Testis (tissue), 3 donors: ENCODE data around the gene MYO5B. TPM values are rescaled to one million over a fixed set of nuclear protein-coding genes. Genes with fewer than 3 reads are reported as not detected.
"Not testable (repeated sequence)": the region's sequence is repeated elsewhere in the genome, so short reads cannot be mapped to it uniquely, and the experiment has no call there.

Experiments used
- DNase-seq: peaks from one replicate; pipeline ENCODE4 v3.0.0-alpha.2; 2019
- H3K27ac ChIP-seq, 2 donors: fragments of 200-600 bp; sonication (generic); one replicate each; pipeline ENCODE4 v1.5.1; 2019
- H3K27me3 ChIP-seq: fragments of 200-600 bp; sonication (generic); one replicate; pipeline ENCODE4 v1.5.1; 2019
- H3K36me3 ChIP-seq: fragments of 200-600 bp; sonication (generic); one replicate; pipeline ENCODE4 v1.5.1; 2017; ENCODE audit warnings: low read depth; ENCODE audit errors: missing control alignments
- H3K4me1 ChIP-seq: fragments of 200-600 bp; sonication (generic); one replicate; pipeline ENCODE4 v1.5.1; 2019
- H3K4me3 ChIP-seq, 2 donors: fragments of 200-600 bp; sonication (generic); one replicate each; pipeline ENCODE4 v1.5.1; 2017 to 2019
- H3K9me3 ChIP-seq: fragments of 200-600 bp; sonication (generic); one replicate; pipeline ENCODE4 v1.5.1; 2017
- CTCF ChIP-seq, 3 experiments: fragments of 450-650 bp in 2 of 3; fragments of 200-600 bp in 1 of 3; sonication (generic) in 1 of 3; IDR thresholded peaks; one replicate each; pipeline ENCODE4 v1.5.1; 2016 to 2019; ENCODE audit warnings: antibody characterized with exemption in 3 of 3, mild to moderate bottlenecking in 2 of 3, moderate library complexity in 1 of 3
- POLR2A ChIP-seq: fragments of 450-650 bp; IDR thresholded peaks from one replicate; pipeline ENCODE4 v1.6.1; 2017; ENCODE audit warnings: antibody characterized with exemption, mild to moderate bottlenecking, moderate library complexity
- WGBS, 2 donors: methylation state at CpG; one replicate each; pipeline ENCODE4 v1.1.5; 2018; 5-methylcytosine and 5-hydroxymethylcytosine counted together
- intact Hi-C: fragments of 100-400 bp; cut with DNase I; formaldehyde crosslinking; loops from one replicate; pipeline ENCODE4 v1.15.1; 2023; ENCODE audit warnings: low total_unique reads
- polyA plus RNA-seq: library from polyadenylated mRNA; stranded (reverse); fragments of 350-450 nt; fragmentation: Illumina TruSeq; extraction: RNeasy Lipid Tissue Mini Kit (QIAGEN cat#74804); gene quantifications from one replicate; pipeline ENCODE4 v1.2.3, GENCODE V29; 2014; ENCODE audit warnings: low read depth, low replicate concordance; ENCODE audit not compliant: insufficient read depth
- total RNA-seq, 2 donors: library from RNA; depleted of rRNA; stranded (reverse); fragments of >200 nt; gene quantifications; one replicate each; pipeline ENCODE4 v1.2.3, GENCODE V29; 2016

Gene MYO5B
- total and polyA plus RNA-seq, 3 donors from 2014 or later = 24.8 to 31.8 (median 26.1) TPM

GRCh38 chr18:50097702-50098101, 97.2 kb downstream of the MYO5B start:
- H3K36me3 ChIP-seq = no peaks in the 10 kb centered on the region
- 90 to 98% methylated on average over 2 of the region's 2 CpGs for WGBS, 2 donors
- no peak overlapping the region for H3K4me3 ChIP-seq
- DNase-seq = no peak
- H3K9me3 ChIP-seq = no peaks in the 10 kb centered on the region
- no peaks in the 10 kb centered on the region for H3K4me1 ChIP-seq
- TF ChIP-seq POLR2A (no peak), CTCF (IDR thresholded peaks at IDR 0.05) (no peak)
- no peak overlapping the region for H3K27ac ChIP-seq
- H3K27me3 ChIP-seq = no peaks in the 10 kb centered on the region
- intact Hi-C loops = no loop called here

GRCh38 chr18:50096766-50097435, 98.0 kb downstream of the MYO5B start:
- Histone ChIP-seq H3K4me1 (no peaks in the 10 kb centered on the region), H3K36me3 (no peaks in the 10 kb centered on the region), H3K9me3 (no peaks in the 10 kb centered on the region), H3K27me3 (no peaks in the 10 kb centered on the region), H3K4me3 (no peak overlapping the region), H3K27ac (no peak overlapping the region)
- 89 to 91% methylated on average over 3 of the region's 3 CpGs for WGBS, 2 donors
- TF ChIP-seq CTCF (IDR thresholded peaks at IDR 0.05) = no peak
- TF ChIP-seq POLR2A = no peak
- intact Hi-C loops = no loop called here
- no peak for DNase-seq

- H3K27ac ChIP-seq, H3K27me3 ChIP-seq, DNase-seq, H3K9me3 ChIP-seq, intact Hi-C loops, H3K36me3 ChIP-seq, H3K4me3 ChIP-seq, H3K4me1 ChIP-seq: not testable (repeated sequence)
- WGBS, 2 donors = 76 to 90% methylated on average over 5 of the region's 5 CpGs
These were observed 100.2 kb downstream of the MYO5B start for GRCh38 chr18:50094786-50095185.

- TF ChIP-seq POLR2A = no peak
- TF ChIP-seq CTCF (IDR thresholded peaks at IDR 0.05) = no peak
- no peak overlapping the region for H3K27ac ChIP-seq
These were observed 100.7 kb downstream of the MYO5B start for GRCh38 chr18:50094221-50094773.

GRCh38 chr18:50093366-50094064, 101.4 kb downstream of the MYO5B start:
- TF ChIP-seq CTCF (IDR thresholded peaks at IDR 0.05) (no peak), POLR2A (no peak)
- 74 to 79% methylated on average over 6 of the region's 6 CpGs for WGBS, 2 donors
- no peak overlapping the region for H3K27ac ChIP-seq
- H3K4me1 ChIP-seq = no peaks in the 10 kb centered on the region
- no peak for DNase-seq
- no peaks in the 10 kb centered on the region for H3K9me3 ChIP-seq
- no peaks in the 10 kb centered on the region for H3K27me3 ChIP-seq
- no peaks in the 10 kb centered on the region for H3K36me3 ChIP-seq
- intact Hi-C loops = no loop called here
- no peak overlapping the region for H3K4me3 ChIP-seq

More at GRCh38 chr18:50094221-50094773, 100.7 kb downstream of the MYO5B start:
- no peaks in the 10 kb centered on the region for H3K36me3 ChIP-seq
- no peak overlapping the region for H3K4me3 ChIP-seq
- 59 to 80% methylated on average over 2 of the region's 2 CpGs for WGBS, 2 donors
- no peaks in the 10 kb centered on the region for H3K4me1 ChIP-seq
- intact Hi-C loops = no loop called here
- H3K9me3 ChIP-seq = no peaks in the 10 kb centered on the region
- no peak for DNase-seq
- H3K27me3 ChIP-seq = no peaks in the 10 kb centered on the region
